H1 (cell line): Measurements from ENCODE around the gene TXNIP. TPM values are rescaled to one million over a fixed set of nuclear protein-coding genes. Genes with fewer than 3 reads are reported as not detected.

Source experiments
- CTCF ChIA-PET: fragments of 300-600 bp; sonication (Branson Sonifier 250); formaldehyde crosslinking; loops from one replicate; lab custom pipeline; 2021; ENCODE audit not compliant: partially characterized antibody; lab: Charles Lee
- POLR2A ChIA-PET: fragments of 300-600 bp; sonication (Branson Sonifier 250); formaldehyde crosslinking; loops from one replicate; lab custom pipeline; 2021; ENCODE audit warnings: inconsistent platforms; ENCODE audit not compliant: partially characterized antibody; lab: Charles Lee
- DNase-seq, 2 experiments: peaks; one replicate each; pipeline versions ENCODE4 v3.0.0 to v3.0.0-alpha.2; 2010 to 2022; ENCODE audit warnings: low spot score in 2 of 2, low read depth in 1 of 2, mixed read lengths in 1 of 2
- FAIRE-seq: peaks from 2 replicates; lab custom pipeline; 2011; peaks lifted over from hg19 to GRCh38; lab: Jason Lieb, UNC
- H2AFZ ChIP-seq: 2 replicates; pipeline ENCODE4 v1.8.1; 2012; ENCODE audit warnings: low read length, inconsistent platforms
- H2AK5ac ChIP-seq: 2 replicates; pipeline ENCODE4 v1.6.1; 2013; ENCODE audit warnings: low read depth, low read length
- H2BK120ac ChIP-seq: replicated peaks from 2 replicates; pipeline ENCODE3; 2013; ENCODE audit warnings: low read depth, low read length, inconsistent platforms
- H2BK12ac ChIP-seq: 2 replicates; pipeline ENCODE4 v1.6.1; 2013; ENCODE audit warnings: low read depth, low read length
- H2BK15ac ChIP-seq: 2 replicates; pipeline ENCODE4 v1.6.1; 2013; ENCODE audit warnings: low read length
- H2BK20ac ChIP-seq: 2 replicates; pipeline ENCODE4 v1.6.1; 2013; ENCODE audit warnings: low read length
- H2BK5ac ChIP-seq: 2 replicates; pipeline ENCODE4 v1.6.1; 2013; ENCODE audit warnings: low read depth, low read length
- H3K14ac ChIP-seq: 2 replicates; pipeline ENCODE4 v1.6.1; 2013; ENCODE audit warnings: inconsistent platforms; ENCODE audit not compliant: insufficient read length
- H3K18ac ChIP-seq: 2 replicates; pipeline ENCODE4 v1.6.1; 2013; ENCODE audit warnings: low read length; ENCODE audit errors: extremely low read depth
- H3K23ac ChIP-seq: 2 replicates; pipeline ENCODE4 v1.6.1; 2013; ENCODE audit warnings: inconsistent platforms; ENCODE audit not compliant: insufficient read length
- H3K23me2 ChIP-seq: 2 replicates; pipeline ENCODE4 v1.6.1; 2013; ENCODE audit warnings: low read depth, low read length
- H3K27ac ChIP-seq: 2 replicates; pipeline ENCODE4 v1.6.1; 2011; ENCODE audit warnings: low read depth, low read length, inconsistent platforms
- H3K27me3 ChIP-seq, 4 experiments: replicated peaks in 1 of 4; 1 replicate in 1 of 4; 2 replicates in 3 of 4; pipeline versions ENCODE4 v1.6.1 to v1.8.1; 2011 to 2013; ENCODE audit warnings: low read length in 3 of 4, mild to moderate bottlenecking in 3 of 4, inconsistent platforms in 2 of 4, mixed read lengths in 2 of 4, moderate library complexity in 1 of 4; ENCODE audit not compliant: control insufficient read depth in 3 of 4, insufficient read depth in 3 of 4; ENCODE audit errors: extremely low read depth in 1 of 4
- H3K36me3 ChIP-seq, 4 experiments: 2 replicates each; pipeline versions ENCODE4 v1.6.1 to v1.8.1; 2011 to 2013; ENCODE audit warnings: mild to moderate bottlenecking in 4 of 4, low read length in 3 of 4, moderate library complexity in 2 of 4, control low read depth in 1 of 4, inconsistent platforms in 1 of 4; ENCODE audit not compliant: insufficient read depth in 4 of 4, control insufficient read depth in 2 of 4
- H3K4ac ChIP-seq: replicated peaks from 2 replicates; pipeline ENCODE3; 2013; ENCODE audit warnings: low read length, low read depth, mixed read lengths, inconsistent platforms; ENCODE audit not compliant: insufficient read length
- H3K4me1 ChIP-seq, 4 experiments: replicated peaks in 1 of 4; 1 replicate in 1 of 4; 2 replicates in 3 of 4; pipeline versions ENCODE4 v1.6.1 to v1.8.1; 2011 to 2013; ENCODE audit warnings: low read length in 3 of 4, inconsistent platforms in 2 of 4, mixed read lengths in 1 of 4; ENCODE audit not compliant: insufficient read depth in 4 of 4, control insufficient read depth in 3 of 4
- H3K4me2 ChIP-seq, 2 experiments: 2 replicates each; pipeline versions ENCODE4 v1.6.1 to v1.8.1; 2011 to 2013; ENCODE audit warnings: low read depth in 2 of 2, low read length in 2 of 2, control low read depth in 1 of 2, inconsistent platforms in 1 of 2, mild to moderate bottlenecking in 1 of 2; ENCODE audit not compliant: insufficient read depth in 1 of 2
- H3K4me3 ChIP-seq, 4 experiments: fragments of 200-600, 300-600 bp in 1 of 4; sonication (generic), shearing (Covaris generic), sonication (Bioruptor Twin) in 1 of 4; 2 replicates each; pipeline versions ENCODE4 v1.5.1 to v1.8.1; 2011 to 2016; ENCODE audit warnings: low read length in 4 of 4, low read depth in 3 of 4, control low read depth in 2 of 4, inconsistent platforms in 2 of 4, mild to moderate bottlenecking in 2 of 4, mixed read lengths in 1 of 4, moderate library complexity in 1 of 4; ENCODE audit not compliant: insufficient read depth in 2 of 4; ENCODE audit errors: extremely low read depth in 1 of 4
- H3K56ac ChIP-seq: replicated peaks from 2 replicates; pipeline ENCODE3; 2013; ENCODE audit warnings: low read depth, mild to moderate bottlenecking, mixed read lengths, low read length, inconsistent platforms; ENCODE audit not compliant: insufficient read length
- H3K79me1 ChIP-seq: 2 replicates; pipeline ENCODE4 v1.6.1; 2013; ENCODE audit warnings: low read depth, low read length, control low read depth
- H3K79me2 ChIP-seq, 2 experiments: 2 replicates each; pipeline versions ENCODE4 v1.6.1 to v1.8.1; 2012 to 2013; ENCODE audit warnings: low read length in 2 of 2, mild to moderate bottlenecking in 2 of 2, inconsistent platforms in 1 of 2; ENCODE audit not compliant: insufficient read depth in 2 of 2, control insufficient read depth in 1 of 2
- H3K9ac ChIP-seq, 4 experiments: replicated peaks in 1 of 4; 1 replicate in 1 of 4; 2 replicates in 3 of 4; pipeline versions ENCODE4 v1.6.1 to v1.8.1; 2011 to 2013; ENCODE audit warnings: low read depth in 3 of 4, low read length in 3 of 4, control low read depth in 2 of 4, mild to moderate bottlenecking in 2 of 4, moderate library complexity in 2 of 4, inconsistent platforms in 1 of 4; ENCODE audit errors: extremely low read depth in 1 of 4
- H3K9me3 ChIP-seq, 2 experiments: 2 replicates each; pipeline versions ENCODE4 v1.6.1 to v1.8.1; 2012 to 2013; ENCODE audit warnings: mild to moderate bottlenecking in 2 of 2, moderate library complexity in 2 of 2, control low read depth in 1 of 2, inconsistent platforms in 1 of 2, low read depth in 1 of 2, low read length in 1 of 2, mixed read lengths in 1 of 2; ENCODE audit not compliant: insufficient read depth in 2 of 2
- H4K20me1 ChIP-seq, 2 experiments: replicated peaks in 1 of 2; 2 replicates each; pipeline versions ENCODE3 to v1.8.1; 2011 to 2013; ENCODE audit warnings: inconsistent platforms in 2 of 2, low read length in 2 of 2, mild to moderate bottlenecking in 1 of 2; ENCODE audit not compliant: insufficient read depth in 2 of 2, control insufficient read depth in 1 of 2
- H4K5ac ChIP-seq: 2 replicates; pipeline ENCODE4 v1.6.1; 2013; ENCODE audit warnings: low read length, low read depth, mixed read lengths, inconsistent platforms; ENCODE audit not compliant: insufficient read length
- H4K8ac ChIP-seq: 2 replicates; pipeline ENCODE4 v1.8.0; 2013; ENCODE audit warnings: mild to moderate bottlenecking, moderate library complexity, low read length, inconsistent platforms; ENCODE audit not compliant: insufficient read depth; ENCODE audit errors: extremely low read depth
- H4K91ac ChIP-seq: replicated peaks from 2 replicates; pipeline ENCODE3; 2013; ENCODE audit warnings: low read length, mixed read lengths, inconsistent platforms; ENCODE audit not compliant: insufficient read length
- ATF2 ChIP-seq: IDR thresholded peaks from 2 replicates; pipeline ENCODE4 v1.6.1; 2012; ENCODE audit warnings: low read length, inconsistent platforms
- ATF3 ChIP-seq: IDR thresholded peaks from 2 replicates; pipeline ENCODE4 v1.6.1; 2011; ENCODE audit warnings: low read depth, mild to moderate bottlenecking, low read length; ENCODE audit not compliant: insufficient read depth
- BRCA1 ChIP-seq: IDR thresholded peaks from 2 replicates; pipeline ENCODE4 v1.6.1; 2012; ENCODE audit warnings: low read depth, low read length, improper control_type of control experiment
- CBX8 ChIP-seq: fragments of 300-800, 300-1000 bp; sonication (generic); IDR thresholded peaks from 2 replicates; pipeline ENCODE4 v1.7.1; 2016; ENCODE audit warnings: low read depth, low read length, borderline replicate concordance
- EP300 ChIP-seq, 2 experiments: IDR thresholded peaks; 1 replicate in 1 of 2; 2 replicates in 1 of 2; pipeline ENCODE4 v1.6.1; 2011 to 2012; ENCODE audit warnings: low read depth in 2 of 2, low read length in 2 of 2, mild to moderate bottlenecking in 2 of 2, borderline replicate concordance in 1 of 2, inconsistent platforms in 1 of 2, moderate library complexity in 1 of 2
- GABPA ChIP-seq: IDR thresholded peaks from 2 replicates; pipeline ENCODE4 v1.6.1; 2011; ENCODE audit warnings: mild to moderate bottlenecking, low read length, moderate library complexity, borderline replicate concordance; ENCODE audit not compliant: insufficient read depth
- MAFK ChIP-seq: IDR thresholded peaks from 2 replicates; pipeline ENCODE4 v1.6.1; 2012; ENCODE audit warnings: low read depth, mild to moderate bottlenecking, improper control_type of control experiment, low read length
- PHF8 ChIP-seq: fragments of 200-600 bp; sonication (generic); conservative IDR thresholded peaks from 2 replicates; pipeline ENCODE4 v1.7.1; 2012; ENCODE audit warnings: low read depth, mild to moderate bottlenecking, inconsistent platforms, low read length, moderate library complexity
- YY1 ChIP-seq: IDR thresholded peaks from 2 replicates; pipeline ENCODE4 v1.6.1; 2011; ENCODE audit warnings: low read depth, mild to moderate bottlenecking, low read length
- WGBS, 2 experiments: shearing (Covaris generic) in 1 of 2; methylation state at CpG; one replicate each; pipeline versions ENCODE4 v1.1.6 to v1.1.7; 2013 to 2015; ENCODE audit warnings: low lambda C conversion rate in 2 of 2, mixed read lengths in 2 of 2, inconsistent platforms in 1 of 2, low coverage in 1 of 2, missing lambda C conversion rate in 1 of 2; ENCODE audit not compliant: insufficient replicate concordance in 2 of 2, insufficient coverage in 1 of 2, insufficient read length in 1 of 2; ENCODE audit errors: extremely low coverage in 1 of 2, missing lambda C conversion rate in 1 of 2; 5-methylcytosine and 5-hydroxymethylcytosine counted together
- polyA plus RNA-seq, 7 experiments: library from polyadenylated mRNA; depleted of rRNA in 3 of 7; stranded (reverse) in 5 of 7; unstranded in 2 of 7; fragments of >200 nt in 5 of 7; fragments of 200-250 nt in 2 of 7; gene quantifications; 1 replicate in 5 of 7; 2 replicates in 1 of 7; 4 replicates in 1 of 7; pipeline versions ENCODE4 v1.2.1 to v1.2.3, GENCODE V29; 2011 to 2013; ENCODE audit warnings: missing spikeins in 2 of 7, mixed read lengths in 2 of 7
- total RNA-seq: library from RNA; stranded (reverse); fragmentation: NEBNext Ultra II Directional; extraction: Animal tissue kit (Norgen Biotek cat#: 25700); gene quantifications from 2 replicates; pipeline ENCODE4 v1.2.1, GENCODE V29; 2021

The TXNIP gene
- total and polyA plus RNA-seq, 2 of the 8 experiments (the other 6 are each of a cell fraction or from before 2014, with no cell fraction given) = 12.3 to 56.8 TPM

GRCh38 chr1:145992958-145993617 lies 3.3 kb downstream of the TXNIP start:
- H3K79me2 ChIP-seq = peaks cover 4 to 27% of the 10 kb centered on the region in 2 experiments; a peak in 3 of 4 replicates
- H4K5ac ChIP-seq = no peak overlapping the region
- no peak overlapping the region for H2BK12ac ChIP-seq
- H4K91ac ChIP-seq = no peak overlapping the region
- no peaks in the 10 kb centered on the region for H3K9me3 ChIP-seq
- ChIA-PET CTCF (interaction anchor here (0.9 to 12.6 kb wide), 5 partner anchors 11 to 16 kb away, joined by 3 to 93 read pairs (median 3); no protein-coding TSS in a partner anchor), POLR2A (interaction anchor here (0.8 to 13.4 kb wide), 10 partner anchors 10 to 136 kb away, joined by 3 to 218 read pairs (median 6); partner anchors contain the start of genes HJV and RBM8A)
- peaks cover 0 to 2% of the 10 kb centered on the region in 2 experiments for H4K20me1 ChIP-seq
- WGBS, 2 experiments = 92% methylated on average over 5 of the region's 5 CpGs; no CpG with 5 or more reads in 1 of the 2 experiments
- H3K4me2 ChIP-seq = peak overlapping the region in 1 of 2 experiments; percentile 96; a peak in 2 of 4 replicates
- H2BK120ac ChIP-seq = no peak overlapping the region
- H2BK15ac ChIP-seq = no peak overlapping the region
- no peak overlapping the region for H2AK5ac ChIP-seq
- peaks cover 6% of the 10 kb centered on the region; the same call in 1 of the 2 replicates for H3K79me1 ChIP-seq
- no peak overlapping the region for H3K23ac ChIP-seq
- no peak overlapping the region; the same call in 1 of the 2 replicates for H4K8ac ChIP-seq
- H3K18ac ChIP-seq = no peak overlapping the region
- H2AFZ ChIP-seq = no peak overlapping the region
- H3K56ac ChIP-seq = no peak overlapping the region
- FAIRE-seq = no peak
- H3K4ac ChIP-seq = no peak overlapping the region
- no peak for DNase-seq
- no peak overlapping the region for H3K9ac ChIP-seq
- no peak overlapping the region for H3K27ac ChIP-seq
- H2BK5ac ChIP-seq = no peak overlapping the region
- H3K36me3 ChIP-seq = peaks cover 17 to 35% (median 25%) of the 10 kb centered on the region in 4 experiments
- H3K4me1 ChIP-seq = peaks cover 2 to 8% (median 5%) of the 10 kb centered on the region in 4 experiments; a peak in 4 of 7 replicates
- H2BK20ac ChIP-seq = no peak overlapping the region
- H3K4me3 ChIP-seq = peak overlapping the region in 2 of 4 experiments; percentile 90 to 96; a peak in 3 of 8 replicates
- H3K14ac ChIP-seq = no peak overlapping the region
- H3K27me3 ChIP-seq = no peaks in the 10 kb centered on the region
- peaks cover 9% of the 10 kb centered on the region for H3K23me2 ChIP-seq
- TF ChIP-seq ATF3 = no peak
- no peak for TF ChIP-seq PHF8
- TF ChIP-seq YY1 = no peak
- TF ChIP-seq MAFK = no peak
- no peak for TF ChIP-seq ATF2
- no peak for TF ChIP-seq CBX8
- TF ChIP-seq EP300 (IDR thresholded peaks at IDR 0.05; ENCODE audit: borderline replicate concordance in 1 of 2, low read depth in 2 of 2, low read length in 2 of 2) = no peak
- no peak for TF ChIP-seq GABPA
- TF ChIP-seq BRCA1 = no peak
